Esophagus muscularis mucosa (tissue), 4 donors: Measurements from ENCODE around the gene PPP2R1B. TPM values are rescaled to one million over a fixed set of nuclear protein-coding genes. Genes with fewer than 3 reads are reported as not detected.

ENCODE experiments used
- DNase-seq: peaks from one replicate; pipeline ENCODE4 v3.0.0-alpha.2; 2017; ENCODE audit errors: extremely low spot score
- H3K27ac ChIP-seq, 4 donors: fragments of 200-600 bp; sonication (generic); replicated peaks in 1 of 4; 1 replicate in 3 of 4; 2 replicates in 1 of 4; pipeline ENCODE4 v1.5.1; 2016 to 2019; ENCODE audit warnings: mild to moderate bottlenecking in 1 of 4
- H3K27me3 ChIP-seq, 4 donors: fragments of 200-600 bp; sonication (generic); one replicate each; pipeline versions ENCODE4 v1.5.1 to v1.6.0; 2016 to 2019
- H3K36me3 ChIP-seq, 4 donors: fragments of 200-600 bp; sonication (generic); one replicate each; pipeline ENCODE4 v1.5.1; 2016 to 2019
- H3K4me1 ChIP-seq, 4 donors: fragments of 200-600 bp; sonication (generic); one replicate each; pipeline ENCODE4 v1.5.1; 2016 to 2019
- H3K4me3 ChIP-seq, 4 donors: fragments of 200-600 bp; sonication (generic); 1 replicate in 2 of 4; 2 replicates in 2 of 4; pipeline ENCODE4 v1.5.1; 2016 to 2019; ENCODE audit warnings: mild to moderate bottlenecking in 4 of 4, moderate library complexity in 1 of 4
- H3K9me3 ChIP-seq, 4 donors: fragments of 200-600 bp; sonication (generic); 1 replicate in 3 of 4; 2 replicates in 1 of 4; pipeline ENCODE4 v1.5.1; 2016 to 2019
- EP300 ChIP-seq: sonication (generic); formaldehyde crosslinking; IDR thresholded peaks from one replicate; pipeline ENCODE4 v1.6.1; 2017; ENCODE audit warnings: antibody characterized with exemption
- POLR2A ChIP-seq: fragments of 450-650 bp; IDR thresholded peaks from one replicate; pipeline ENCODE4 v1.6.1; 2017; ENCODE audit warnings: antibody characterized with exemption, moderate library complexity, mild to moderate bottlenecking, low read depth
- POLR2AphosphoS5 ChIP-seq, 2 donors: sonication (generic); formaldehyde crosslinking; IDR thresholded peaks; one replicate each; pipeline ENCODE4 v1.6.1; 2017; ENCODE audit warnings: antibody characterized with exemption in 2 of 2
- WGBS: methylation state at CpG from one replicate; pipeline ENCODE4 v1.1.5; 2018; 5-methylcytosine and 5-hydroxymethylcytosine counted together
- intact Hi-C: fragments of 100-400 bp; cut with DNase I; formaldehyde crosslinking; loops from one replicate; pipeline ENCODE4 v1.15.1; 2023
- total RNA-seq, 4 donors: library from RNA; depleted of rRNA; stranded (reverse); fragments of >200 nt; gene quantifications; one replicate each; pipeline versions ENCODE4 v1.1.0 to v1.2.1, GENCODE V29; 2016
- TF ChIP-seq, protein P1 (sequence below), 3 experiments: fragments of 200-600 bp in 2 of 3; fragments of 450-650 bp in 1 of 3; sonication (generic) in 2 of 3; IDR thresholded peaks; one replicate each; pipeline ENCODE4 v1.5.1; 2017 to 2019; ENCODE audit warnings: antibody characterized with exemption in 3 of 3, mild to moderate bottlenecking in 2 of 3, moderate library complexity in 1 of 3

PPP2R1B gene
- total RNA-seq = 10 to 100 TPM in 2 of 4 donors, 1 to 10 TPM in 2; 9.6 to 12.8 (median 10.5) TPM

DNA sequence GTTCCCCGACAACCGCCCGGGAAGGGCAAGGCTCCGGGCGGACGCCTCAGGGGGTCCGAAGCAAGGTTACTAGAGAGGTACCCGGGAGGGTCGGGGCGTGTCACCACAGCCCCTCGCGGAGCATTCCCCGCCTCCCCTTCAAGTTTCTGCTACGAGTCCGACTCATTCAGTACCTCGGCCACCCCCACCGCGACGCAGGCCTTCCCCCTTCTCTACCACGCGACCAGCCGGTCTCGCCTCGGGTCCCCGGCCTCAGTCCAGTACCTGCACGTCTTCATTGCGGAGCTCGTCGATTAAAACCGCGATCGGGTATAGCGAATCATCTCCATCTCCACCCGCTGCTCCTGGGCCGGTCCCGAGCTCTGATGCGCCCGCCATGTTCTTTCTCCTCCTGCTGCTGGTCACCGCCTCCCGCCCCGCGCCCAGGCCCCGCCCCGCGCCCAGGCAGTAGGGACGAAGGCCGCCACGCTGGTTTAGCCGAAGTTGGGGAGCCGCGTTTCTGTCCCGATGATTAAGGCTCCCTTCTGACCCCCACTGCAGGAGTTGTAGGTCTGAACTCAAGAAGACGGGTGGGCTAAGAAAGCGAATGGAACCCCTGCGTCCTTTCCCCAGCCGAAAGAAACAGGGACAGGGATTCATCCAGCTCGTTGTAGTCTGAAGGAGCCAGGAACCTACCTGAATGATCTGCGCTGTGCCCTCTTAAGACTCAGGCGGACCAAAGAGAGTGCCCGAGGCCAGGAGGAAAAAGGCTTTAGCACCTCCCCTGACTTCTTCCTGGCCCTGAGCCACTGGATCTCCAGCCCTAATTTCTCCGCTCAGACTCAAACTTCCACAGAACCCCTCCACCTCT, at the start of gene PPP2R1B:
Gene PPP2R1B, minus strand, starts transcription at position 406 of the 850 bp plus-strand sequence. Its CDS starts 28 bp downstream, at position 378.
- peak; percentile 98 for DNase-seq
- Histone ChIP-seq H3K36me3 (peaks cover 5 to 35% (median 25%) of the 10 kb centered on the region in 4 donors), H3K4me1 (peaks cover 4 to 39% (median 37%) of the 10 kb centered on the region in 4 donors), H3K4me3 (peak within 1 kb of the TSS; percentile 72 to 93 (median 80)), H3K27me3 (no peaks in the 10 kb centered on the region), H3K27ac (peak within 1 kb of the TSS; percentile 90 to 93 (median 91)), H3K9me3 (no peaks in the 10 kb centered on the region)
- under 1% methylated on average over 28 of the region's 61 CpGs for WGBS
- TF ChIP-seq POLR2AphosphoS5 (IDR thresholded peaks at IDR 0.05) = peak; percentile 42 to 71
- no peak for TF ChIP-seq EP300
- intact Hi-C loops = loop anchor here (2.0 kb wide), 1 partner anchor 163 kb away; the partner anchor contains the start of gene SIK2

DNA sequence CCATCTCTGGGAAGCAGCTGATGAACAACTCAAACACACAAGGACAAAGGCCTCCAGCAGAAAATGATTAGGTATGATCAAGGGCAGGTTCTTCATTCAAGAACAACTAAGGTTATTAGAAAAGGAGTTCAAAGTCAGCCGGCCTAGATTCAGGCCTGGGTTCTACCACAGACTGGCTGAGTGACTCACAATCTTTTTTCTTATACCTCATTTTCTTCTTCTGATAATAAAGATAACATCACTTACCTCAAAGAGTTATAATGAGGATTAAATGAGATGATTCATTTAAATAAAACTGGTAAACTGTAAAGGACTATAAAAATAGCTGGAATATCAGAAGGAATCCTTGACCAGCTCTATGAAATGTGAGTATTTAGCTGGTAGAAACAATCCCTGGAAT, 49.3 kb upstream of the PPP2R1B start:
- Histone ChIP-seq H3K4me1 (peaks cover 23 to 41% (median 34%) of the 10 kb centered on the region in 4 donors), H3K4me3 (no peak overlapping the region), H3K9me3 (no peaks in the 10 kb centered on the region), H3K27me3 (no peaks in the 10 kb centered on the region), H3K27ac (peak overlapping the region; percentile 38 to 74 (median 65)), H3K36me3 (no peaks in the 10 kb centered on the region)
- WGBS = 93% methylated on average over 1 of the region's 1 CpG
- no peak for DNase-seq
- intact Hi-C loops = no loop called here
- TF ChIP-seq, protein P1, sequence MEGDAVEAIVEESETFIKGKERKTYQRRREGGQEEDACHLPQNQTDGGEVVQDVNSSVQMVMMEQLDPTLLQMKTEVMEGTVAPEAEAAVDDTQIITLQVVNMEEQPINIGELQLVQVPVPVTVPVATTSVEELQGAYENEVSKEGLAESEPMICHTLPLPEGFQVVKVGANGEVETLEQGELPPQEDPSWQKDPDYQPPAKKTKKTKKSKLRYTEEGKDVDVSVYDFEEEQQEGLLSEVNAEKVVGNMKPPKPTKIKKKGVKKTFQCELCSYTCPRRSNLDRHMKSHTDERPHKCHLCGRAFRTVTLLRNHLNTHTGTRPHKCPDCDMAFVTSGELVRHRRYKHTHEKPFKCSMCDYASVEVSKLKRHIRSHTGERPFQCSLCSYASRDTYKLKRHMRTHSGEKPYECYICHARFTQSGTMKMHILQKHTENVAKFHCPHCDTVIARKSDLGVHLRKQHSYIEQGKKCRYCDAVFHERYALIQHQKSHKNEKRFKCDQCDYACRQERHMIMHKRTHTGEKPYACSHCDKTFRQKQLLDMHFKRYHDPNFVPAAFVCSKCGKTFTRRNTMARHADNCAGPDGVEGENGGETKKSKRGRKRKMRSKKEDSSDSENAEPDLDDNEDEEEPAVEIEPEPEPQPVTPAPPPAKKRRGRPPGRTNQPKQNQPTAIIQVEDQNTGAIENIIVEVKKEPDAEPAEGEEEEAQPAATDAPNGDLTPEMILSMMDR (IDR thresholded peaks at IDR 0.05) = no peak
- TF ChIP-seq EP300 = no peak
- no peak for TF ChIP-seq POLR2AphosphoS5 (IDR thresholded peaks at IDR 0.05)
- TF ChIP-seq POLR2A = no peak

DNA sequence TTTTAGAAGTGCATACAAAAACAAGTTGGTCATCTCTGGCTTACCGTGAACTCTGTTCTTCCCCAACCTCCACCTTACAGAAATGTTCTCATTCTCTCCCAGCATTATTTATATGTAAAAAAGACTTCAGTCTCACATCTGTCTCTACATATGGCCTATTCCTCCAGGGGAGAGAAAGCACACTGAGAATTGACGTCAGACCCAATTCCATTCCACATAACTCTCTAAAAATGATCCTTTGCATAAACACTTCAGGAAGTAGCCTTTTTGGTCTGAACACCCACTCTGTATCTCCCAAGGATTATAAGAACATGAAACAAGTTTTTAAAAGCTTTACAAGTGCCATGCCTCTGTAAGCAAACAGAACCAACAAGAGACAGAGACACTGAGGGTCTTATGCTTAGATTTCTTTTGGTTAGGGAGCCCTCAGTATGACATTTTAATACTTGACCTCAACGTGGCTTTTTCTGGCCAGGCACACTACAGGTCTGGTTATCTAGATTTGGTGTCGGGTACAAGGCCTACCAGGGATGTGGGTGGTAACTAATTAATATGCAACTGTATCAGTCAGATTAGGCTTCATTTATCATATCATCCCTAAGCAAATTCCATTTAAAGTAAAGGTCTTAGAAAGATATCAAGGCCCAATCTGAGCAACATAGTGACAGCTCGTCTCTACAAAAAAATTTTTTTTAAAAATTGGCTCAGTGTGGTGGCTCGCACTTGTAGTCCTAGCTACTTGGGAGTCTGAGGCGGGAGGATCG, 48.5 kb upstream of the PPP2R1B start:
- no peak for DNase-seq
- WGBS = 74% methylated on average over 8 of the region's 8 CpGs
- no peaks in the 10 kb centered on the region for H3K9me3 ChIP-seq
- H3K4me3 ChIP-seq = no peak overlapping the region
- H3K36me3 ChIP-seq = peaks cover 0 to 2% (median under 1%) of the 10 kb centered on the region in 4 donors
- H3K4me1 ChIP-seq = peaks cover 16 to 34% (median 27%) of the 10 kb centered on the region in 4 donors
- no peaks in the 10 kb centered on the region for H3K27me3 ChIP-seq
- intact Hi-C loops = no loop called here
- TF ChIP-seq POLR2A (no peak), POLR2AphosphoS5 (IDR thresholded peaks at IDR 0.05) (peak in 1 of 2 donors; percentile 18)
- H3K27ac ChIP-seq = peak overlapping the region; percentile 38 to 74 (median 65)

DNA sequence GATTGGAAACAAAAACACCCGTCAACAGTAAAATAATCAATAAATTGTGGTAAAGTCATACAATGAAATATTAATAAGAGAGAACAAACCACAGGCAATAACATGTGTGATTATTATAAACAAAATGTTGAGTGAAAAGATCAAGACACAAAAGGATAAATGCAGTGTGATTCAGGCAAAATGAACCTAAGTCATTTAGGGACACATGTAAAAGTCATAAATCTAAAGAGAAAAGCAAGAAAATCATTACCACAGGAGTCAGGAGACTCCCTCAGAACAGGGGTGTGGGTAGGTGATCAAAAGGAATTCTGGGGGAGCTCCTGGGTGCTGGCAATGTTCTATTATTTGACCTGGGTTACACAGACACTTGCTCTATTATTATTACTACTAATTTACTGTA, 47.9 kb upstream of the PPP2R1B start:
- intact Hi-C loops = no loop called here
- WGBS = 91% methylated on average over 1 of the region's 1 CpG
- H3K27ac ChIP-seq = peak overlapping the region; percentile 11 to 74 (median 65)

DNA sequence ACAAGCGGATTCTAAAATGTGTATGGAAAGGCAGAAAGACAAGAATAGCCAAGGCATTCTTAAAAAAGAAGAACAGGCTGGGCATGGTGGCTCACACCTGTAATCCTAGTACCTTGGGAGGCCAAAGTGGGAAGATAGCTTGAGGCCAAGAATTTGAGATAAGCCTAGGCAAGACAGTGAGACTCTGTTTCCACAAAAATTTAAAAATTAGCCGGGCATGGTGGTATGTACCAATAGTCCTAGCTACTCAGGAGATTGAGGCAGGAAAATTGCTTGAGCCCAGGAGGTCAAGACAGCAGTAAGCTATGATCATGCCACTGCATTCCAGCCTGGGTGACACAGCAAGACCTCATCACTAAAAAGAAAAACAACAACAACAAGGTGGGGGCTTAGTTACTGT, 46.0 kb upstream of the PPP2R1B start:
- Histone ChIP-seq H3K36me3 (peaks cover 0 to 27% (median 23%) of the 10 kb centered on the region in 4 donors), H3K4me3 (no peak overlapping the region), H3K27me3 (no peaks in the 10 kb centered on the region), H3K27ac (no peak overlapping the region), H3K9me3 (no peaks in the 10 kb centered on the region), H3K4me1 (peaks cover 0 to 20% (median 15%) of the 10 kb centered on the region in 4 donors)
- 98% methylated on average over 2 of the region's 2 CpGs for WGBS
- no peak for DNase-seq
- TF ChIP-seq, protein P1 (IDR thresholded peaks at IDR 0.05) = no peak
- TF ChIP-seq POLR2AphosphoS5 (IDR thresholded peaks at IDR 0.05) = no peak
- TF ChIP-seq EP300 = no peak
- TF ChIP-seq POLR2A = no peak
- intact Hi-C loops = no loop called here

More for the DNA sequence above, 47.9 kb upstream of the PPP2R1B start:
- Histone ChIP-seq H3K9me3 (no peaks in the 10 kb centered on the region), H3K36me3 (peaks cover 0 to 8% (median 6%) of the 10 kb centered on the region in 4 donors), H3K27me3 (no peaks in the 10 kb centered on the region), H3K4me3 (no peak overlapping the region), H3K4me1 (peaks cover 10 to 28% (median 20%) of the 10 kb centered on the region in 4 donors)
- no peak for DNase-seq
- no peak for TF ChIP-seq EP300
- no peak for TF ChIP-seq POLR2AphosphoS5 (IDR thresholded peaks at IDR 0.05)
- no peak for TF ChIP-seq POLR2A
- TF ChIP-seq, protein P1 (IDR thresholded peaks at IDR 0.05) = no peak
